ENCODE data around the gene TBC1D22A. TPM values are rescaled to one million over a fixed set of nuclear protein-coding genes. Genes with fewer than 3 reads are reported as not detected.

Gene TBC1D22A
- total RNA-seq, 2 donors from 2014 or later, result 21.5 to 23.1 TPM

GRCh38 chr22:46795845-46796565 is 33.6 kb downstream of the TBC1D22A start:
- H3K27ac ChIP-seq, result no peak overlapping the region
- ATAC-seq (no peak), DNase-seq (no peak)
- intact Hi-C loops (cut with DNase I), result no loop called here
- TF ChIP-seq CTCF (IDR thresholded peaks at IDR 0.05), result no peak
- TF ChIP-seq POLR2A (IDR thresholded peaks at IDR 0.05), result no peak
- H3K4me3 ChIP-seq, result no peak overlapping the region
- 81 to 92% methylated on average over 11 to 15 of the region's 15 CpGs for WGBS, 2 donors
- peaks cover 5% of the 10 kb centered on the region for H3K4me1 ChIP-seq
- H3K9me3 ChIP-seq, result no peaks in the 10 kb centered on the region
- no peaks in the 10 kb centered on the region for H3K27me3 ChIP-seq
- peaks cover 0 to 16% of the 10 kb centered on the region in 2 donors for H3K36me3 ChIP-seq (replicated peaks in 1 of 2; ENCODE audit: insufficient read depth in 1 of 2, low read depth in 2 of 2)

- H3K4me3 ChIP-seq, result no peak overlapping the region
- 86% methylated on average over 15 to 17 of the region's 17 CpGs for WGBS, 2 donors
- DNase-seq (no peak), ATAC-seq (no peak)
- intact Hi-C loops (cut with DNase I), result no loop called here
- peaks cover 0 to 16% of the 10 kb centered on the region in 2 donors for H3K36me3 ChIP-seq (replicated peaks in 1 of 2; ENCODE audit: insufficient read depth in 1 of 2, low read depth in 2 of 2)
- H3K4me1 ChIP-seq, result peaks cover 5% of the 10 kb centered on the region
- H3K9me3 ChIP-seq, result no peaks in the 10 kb centered on the region
- no peak for TF ChIP-seq POLR2A (IDR thresholded peaks at IDR 0.05)
- no peak for TF ChIP-seq CTCF (IDR thresholded peaks at IDR 0.05)
- H3K27ac ChIP-seq, result no peak overlapping the region
- no peaks in the 10 kb centered on the region for H3K27me3 ChIP-seq
Observed at GRCh38 chr22:46796566-46797195, 34.2 kb downstream of the TBC1D22A start.

GRCh38 chr22:46797355-46797754 is 34.9 kb downstream of the TBC1D22A start:
- WGBS, 2 donors, result 78 to 81% methylated on average over 11 to 17 of the region's 17 CpGs
- no peak overlapping the region for H3K4me3 ChIP-seq
- peaks cover 0 to 16% of the 10 kb centered on the region in 2 donors for H3K36me3 ChIP-seq (replicated peaks in 1 of 2; ENCODE audit: insufficient read depth in 1 of 2, low read depth in 2 of 2)
- intact Hi-C loops (cut with DNase I), result no loop called here
- no peaks in the 10 kb centered on the region for H3K27me3 ChIP-seq
- no peaks in the 10 kb centered on the region for H3K9me3 ChIP-seq
- ATAC-seq (no peak), DNase-seq (no peak)
- TF ChIP-seq CTCF (IDR thresholded peaks at IDR 0.05), result no peak
- TF ChIP-seq POLR2A (IDR thresholded peaks at IDR 0.05), result no peak
- H3K27ac ChIP-seq, result no peak overlapping the region
- peaks cover 5% of the 10 kb centered on the region for H3K4me1 ChIP-seq

- Histone ChIP-seq H3K36me3 (replicated peaks in 1 of 2; ENCODE audit: insufficient read depth in 1 of 2, low read depth in 2 of 2) (peaks cover 0 to 16% of the 10 kb centered on the region in 2 donors), H3K9me3 (no peaks in the 10 kb centered on the region), H3K27me3 (no peaks in the 10 kb centered on the region), H3K4me1 (peaks cover 6% of the 10 kb centered on the region), H3K27ac (no peak overlapping the region), H3K4me3 (no peak overlapping the region)
- WGBS, 2 donors, result 75 to 79% methylated on average over 4 to 5 of the region's 5 CpGs
- TF ChIP-seq CTCF (IDR thresholded peaks at IDR 0.05) (no peak), POLR2A (IDR thresholded peaks at IDR 0.05) (no peak)
- intact Hi-C loops (cut with DNase I), result no loop called here
- no peak for ATAC-seq
- no peak for DNase-seq
Observed at GRCh38 chr22:46798041-46798365, 35.6 kb downstream of the TBC1D22A start.
